HG03280 (cell line): ENCODE results near the gene KCNH8.
"Not testable (repeated sequence)": the region's sequence is repeated elsewhere in the genome, so short reads cannot be mapped to it uniquely, and the experiment has no call there.

Experiments used
- ATAC-seq: cut with Tn5 transposase; IDR thresholded peaks from one replicate; pipeline ENCODE4 v1.9.1; 2021; ENCODE audit warnings: mild to moderate bottlenecking, moderate library complexity; ENCODE audit not compliant: unreplicated experiment

KCNH8 gene

DNA sequence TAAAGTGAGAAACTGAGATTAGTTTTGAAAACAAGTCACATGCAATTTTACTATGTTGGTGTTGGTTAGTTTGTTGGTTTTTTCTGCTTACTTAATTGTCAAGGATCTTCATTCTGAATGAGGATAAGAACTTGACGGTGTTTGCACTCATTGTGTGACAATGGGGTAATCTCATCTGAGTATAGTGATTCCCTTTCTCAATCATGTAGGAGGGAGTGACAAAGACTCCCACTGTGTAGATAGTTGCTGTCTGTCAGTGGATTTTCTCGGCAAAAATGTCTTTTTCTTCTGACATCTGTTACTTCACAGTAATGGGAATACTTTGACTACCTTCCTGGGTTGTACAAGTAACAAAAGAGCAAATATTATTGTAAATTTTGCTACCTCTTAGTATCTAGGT, 23.5 kb downstream of the KCNH8 start:
- ATAC-seq: no peak

DNA sequence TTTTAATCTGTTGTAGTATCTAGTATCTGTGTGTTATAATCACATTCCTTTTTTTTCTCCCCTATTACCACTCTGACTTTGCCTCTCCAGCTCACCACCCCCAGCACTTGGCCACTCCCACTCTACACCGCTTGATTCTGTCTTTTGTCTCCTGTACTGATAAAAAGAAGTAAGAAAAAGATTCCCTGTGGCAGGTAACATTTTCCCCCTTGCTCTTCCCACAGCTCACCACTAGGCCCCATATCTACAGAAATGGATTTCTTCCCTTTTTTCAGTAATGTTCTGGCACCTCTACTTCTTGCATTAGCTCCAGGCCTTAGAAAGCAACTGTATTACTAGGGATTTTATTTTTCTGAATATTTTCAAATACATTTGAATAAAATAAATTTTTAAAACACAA, 25.6 kb downstream of the KCNH8 start:
- ATAC-seq: no peak

- ATAC-seq: no peak
These were observed 35.3 kb downstream of the KCNH8 start for GRCh38 chr3:19183584-19183983.

GRCh38 chr3:19190126-19190525, 41.8 kb downstream of the KCNH8 start:
- ATAC-seq: no peak

GRCh38 chr3:19190602-19191001, 42.3 kb downstream of the KCNH8 start:
- no peak for ATAC-seq

DNA sequence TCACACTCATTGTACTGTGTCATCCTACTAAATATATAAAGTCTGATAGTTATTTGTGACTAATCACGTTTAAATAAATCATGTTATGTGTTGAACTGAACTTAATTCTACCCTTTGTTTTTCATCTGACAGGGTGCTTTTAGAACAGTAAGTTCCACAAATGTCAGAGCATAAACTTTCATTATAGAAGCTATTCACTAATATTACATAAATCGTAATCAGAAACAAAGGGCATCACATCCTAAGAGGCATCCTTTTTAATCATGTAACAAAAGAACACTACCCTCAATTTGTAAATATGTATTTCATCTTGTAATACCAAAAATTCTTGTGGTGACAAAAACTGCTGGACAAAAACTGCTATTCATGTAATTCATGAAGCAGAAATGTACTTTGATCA, 50.8 kb downstream of the KCNH8 start:
- ATAC-seq: no peak

- no peak for ATAC-seq
These were observed 54.0 kb downstream of the KCNH8 start for GRCh38 chr3:19202303-19202702.

DNA sequence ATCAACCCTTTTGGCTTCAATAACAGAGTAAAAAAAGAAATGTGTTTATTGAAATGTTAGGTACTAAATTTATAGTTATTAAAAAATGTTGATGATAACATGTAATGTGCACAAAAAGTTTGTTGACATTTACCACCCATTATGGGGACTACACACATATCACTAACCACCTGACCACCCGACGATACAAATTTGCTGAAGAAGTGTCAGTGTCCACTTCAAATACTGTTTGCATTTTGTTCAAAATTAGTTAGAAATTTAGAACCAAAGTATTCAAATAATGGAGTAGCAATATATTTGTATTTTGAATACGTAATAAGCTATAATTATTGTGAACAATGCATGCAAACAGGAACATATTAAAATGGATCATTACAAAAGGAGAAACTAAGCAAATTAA, 54.4 kb downstream of the KCNH8 start:
- ATAC-seq: no peak

- ATAC-seq: no peak
These were observed 58.2 kb downstream of the KCNH8 start for GRCh38 chr3:19206540-19206939.

DNA sequence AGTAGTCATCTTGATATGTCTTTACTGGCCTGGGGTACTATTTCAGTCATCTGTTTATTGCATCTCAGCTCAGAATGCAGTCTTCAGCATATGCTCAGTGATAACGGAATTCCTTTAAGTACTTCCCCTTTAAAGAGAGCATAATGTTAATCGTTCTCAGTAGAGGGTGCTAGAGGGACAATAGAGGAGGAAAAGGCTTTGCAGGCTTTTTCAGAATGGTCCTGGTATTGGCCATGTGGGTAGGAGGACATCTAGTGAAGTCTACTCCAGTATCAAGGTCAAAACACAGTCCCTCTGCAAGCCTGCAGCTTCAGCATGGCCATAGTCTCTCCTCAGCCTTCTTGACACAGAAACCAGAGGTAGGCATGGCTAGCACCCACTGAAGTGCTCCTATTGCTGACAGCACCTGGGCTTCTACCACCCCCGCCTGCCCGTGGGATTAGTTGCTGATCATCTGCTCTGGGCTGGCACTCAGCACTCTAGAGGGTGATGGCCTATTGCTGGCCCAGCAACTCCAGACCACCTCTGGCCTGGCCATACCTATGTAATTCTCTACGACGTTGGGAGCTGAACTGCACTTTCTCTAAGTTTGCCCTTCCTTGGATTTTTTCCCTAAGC, 65.4 kb downstream of the KCNH8 start:
- no peak for ATAC-seq

DNA sequence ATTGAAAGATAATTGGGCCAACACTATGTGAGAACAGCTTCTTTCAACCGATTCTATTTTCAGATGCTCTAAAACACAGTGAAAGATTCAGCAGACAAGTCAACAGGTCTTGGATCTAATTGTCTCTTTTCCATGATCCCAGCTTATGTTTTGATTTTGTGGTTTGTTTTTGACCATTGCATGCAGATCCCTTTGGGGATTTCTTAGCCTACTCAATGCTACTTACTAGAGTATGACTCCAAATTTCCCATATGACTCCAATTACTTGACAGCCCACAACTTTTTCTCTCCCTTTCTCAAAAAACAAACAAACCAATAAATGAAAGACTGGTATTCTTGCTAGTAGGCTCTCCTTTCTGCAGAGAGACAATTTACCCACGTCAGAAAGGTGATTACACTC, 67.1 kb downstream of the KCNH8 start:
- no peak for ATAC-seq

DNA sequence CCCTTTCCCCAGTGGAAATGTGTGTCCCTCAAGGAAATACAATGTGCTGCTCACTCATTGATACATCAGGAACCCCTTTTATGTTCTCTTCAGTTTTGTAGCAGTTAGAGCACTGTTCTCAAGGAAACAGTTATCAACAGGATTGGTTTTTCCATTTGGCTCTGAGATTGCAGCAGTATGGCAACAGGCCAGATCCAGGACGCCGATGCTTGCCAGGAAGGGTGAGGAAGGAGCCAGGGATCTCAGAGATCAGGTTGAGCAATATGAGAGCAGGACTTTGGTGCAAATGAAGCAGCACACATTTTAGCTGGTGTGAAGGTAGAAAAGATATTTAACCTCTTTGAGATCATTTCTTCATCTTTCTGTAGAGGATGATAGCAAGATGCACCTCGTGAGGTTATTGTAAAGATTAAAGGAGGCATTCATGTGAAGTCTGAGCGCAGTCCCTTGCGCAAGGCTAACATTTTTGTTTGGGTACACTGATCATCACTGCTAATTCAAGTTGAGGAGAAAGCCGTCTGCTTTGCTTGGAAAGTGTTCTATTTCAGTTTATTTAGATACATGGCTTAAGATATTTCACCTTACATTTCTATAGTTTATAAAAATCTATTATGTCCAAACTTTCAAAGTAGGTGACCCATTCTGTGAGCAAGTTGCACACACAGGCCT, 68.5 kb downstream of the KCNH8 start:
- ATAC-seq: no peak

GRCh38 chr3:19220311-19220710, 72.0 kb downstream of the KCNH8 start:
- ATAC-seq: no peak

DNA sequence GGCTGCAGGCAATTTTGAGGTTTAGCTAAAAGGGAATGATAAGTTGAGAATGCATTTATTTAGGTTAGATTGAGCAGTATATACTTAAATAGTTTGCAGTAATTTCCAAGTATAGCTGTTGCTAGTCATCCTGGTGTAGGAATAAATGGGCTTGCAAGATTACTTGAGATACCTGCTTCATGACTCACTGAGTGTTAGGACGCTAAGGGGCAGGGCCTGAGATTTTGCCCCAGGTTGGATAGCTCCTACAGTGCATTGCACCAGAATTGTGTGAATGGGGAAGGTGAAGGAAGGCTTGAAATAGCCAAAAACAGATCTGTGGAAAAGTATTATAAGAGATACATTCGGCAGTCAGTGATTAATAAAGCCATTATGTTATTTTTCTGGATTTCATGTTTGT, 72.8 kb downstream of the KCNH8 start:
- no peak for ATAC-seq

DNA sequence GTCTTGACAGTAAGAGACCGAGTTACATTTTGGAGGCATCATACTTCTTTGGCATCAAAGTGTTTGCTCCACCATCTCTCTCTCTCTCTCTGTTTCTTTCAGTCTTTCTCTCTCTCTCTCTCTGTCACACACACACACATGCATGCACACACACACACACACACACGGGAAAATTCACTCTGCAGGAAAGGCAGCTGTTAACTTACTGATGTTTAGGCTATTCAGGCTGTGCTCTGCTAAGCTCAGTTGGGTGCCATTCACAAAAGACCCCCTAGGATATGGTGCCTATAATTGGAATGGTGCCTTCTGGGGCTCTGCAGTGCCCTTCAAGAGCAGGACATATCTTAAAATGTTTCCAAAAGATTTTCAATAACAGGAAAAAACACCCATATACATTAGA, 78.2 kb downstream of the KCNH8 start:
- ATAC-seq: no peak

GRCh38 chr3:19228167-19228566, 79.9 kb downstream of the KCNH8 start:
- ATAC-seq: no peak

- no peak for ATAC-seq
These were observed 80.8 kb downstream of the KCNH8 start for GRCh38 chr3:19229086-19229485.

DNA sequence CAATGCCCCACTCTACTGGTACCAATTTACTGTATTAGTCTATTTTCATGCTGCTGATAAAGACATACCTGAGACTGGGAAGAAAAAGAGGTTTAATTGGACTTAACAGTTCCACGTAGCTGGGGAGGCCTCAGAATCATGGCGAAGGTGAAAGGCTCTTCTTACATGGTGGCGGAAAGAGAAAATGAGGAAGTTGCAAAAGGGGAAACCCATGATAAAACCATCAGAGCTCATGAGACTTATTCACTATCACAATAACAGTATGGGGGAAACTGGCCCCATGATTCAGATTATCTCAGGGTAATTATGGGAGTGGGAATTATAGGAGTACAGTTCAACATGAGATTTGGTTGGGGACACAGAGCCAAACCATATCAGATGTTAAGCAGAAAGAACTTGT, 81.6 kb downstream of the KCNH8 start:
- not testable (repeated sequence) for ATAC-seq

GRCh38 chr3:19231792-19232461, 83.6 kb downstream of the KCNH8 start:
- ATAC-seq: no peak

DNA sequence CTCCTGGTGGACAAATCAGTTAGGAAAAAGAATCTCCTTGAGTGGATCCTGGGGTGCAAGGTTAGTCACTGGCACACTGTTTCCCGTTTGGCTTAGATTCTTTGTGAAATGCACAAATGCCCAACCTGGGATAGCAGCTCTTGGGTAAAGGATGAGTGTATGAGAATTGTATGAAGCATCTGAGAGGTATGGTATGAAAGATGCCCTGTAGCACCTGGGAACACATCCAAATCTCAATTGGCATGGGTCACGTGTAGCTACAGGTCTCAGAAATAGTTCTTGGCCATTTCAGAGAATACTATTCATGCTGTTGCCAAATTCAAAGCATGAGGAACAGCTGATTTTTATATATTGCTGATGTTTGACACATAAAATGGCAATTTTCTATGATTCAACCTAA, 84.3 kb downstream of the KCNH8 start:
- ATAC-seq: no peak

- ATAC-seq: not testable (repeated sequence)
These were observed 85.8 kb downstream of the KCNH8 start for GRCh38 chr3:19233882-19234784.
